GM12878 (cell line): ENCODE measurements around the gene ZNF710.

Source experiments
- JUNB ChIP-seq: IDR thresholded peaks from 2 replicates; pipeline ENCODE4 v1.6.1; 2016; ENCODE audit warnings: antibody characterized with exemption, mild to moderate bottlenecking
- KDM1A ChIP-seq: fragments of 200-600 bp; sonication (generic); IDR thresholded peaks from 2 replicates; pipeline ENCODE4 v1.6.1; 2016; ENCODE audit warnings: borderline replicate concordance
- POLR2A ChIP-seq: IDR thresholded peaks from 2 replicates; pipeline ENCODE4 v1.6.1; 2011; ENCODE audit warnings: low read depth, mild to moderate bottlenecking, low read length
- TAF1 ChIP-seq: IDR thresholded peaks from 2 replicates; pipeline ENCODE4 v1.6.1; 2011; ENCODE audit warnings: mild to moderate bottlenecking, low read depth, low read length, borderline replicate concordance
- TF ChIP-seq, protein P1 (sequence below), 3 experiments: IDR thresholded peaks in 2 of 3; conservative IDR thresholded peaks in 1 of 3; 2 replicates each; pipeline ENCODE4 v1.5.1; 2011; ENCODE audit warnings: low read depth in 3 of 3, low read length in 3 of 3, mild to moderate bottlenecking in 3 of 3, control low read depth in 2 of 3, moderate library complexity in 2 of 3, inconsistent platforms in 1 of 3, mixed read lengths in 1 of 3; ENCODE audit not compliant: control insufficient read depth in 2 of 3, insufficient read depth in 1 of 3; ENCODE audit errors: extremely low read depth in 1 of 3

DNA sequence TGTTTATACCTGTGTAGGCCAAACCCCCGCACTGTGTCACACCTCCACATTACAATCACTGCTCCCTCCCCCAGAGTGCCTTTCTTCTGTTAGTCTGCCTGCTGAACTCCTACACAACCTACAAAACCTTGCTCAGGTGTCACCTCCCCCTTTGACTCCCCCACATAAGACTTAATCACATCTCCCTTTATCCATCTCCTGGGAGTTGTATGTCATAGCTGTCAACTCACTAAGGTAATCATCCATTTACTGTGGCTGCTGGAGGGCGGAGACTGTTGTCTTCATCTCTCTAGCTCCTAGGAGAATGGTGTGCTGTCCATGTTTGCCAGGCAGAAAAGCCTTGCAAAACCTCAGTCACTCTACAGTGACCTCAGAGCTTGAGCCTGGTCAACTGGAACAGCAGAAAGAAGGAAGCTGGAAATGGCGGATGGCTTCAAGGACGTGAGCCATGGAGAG, 43.8 kb downstream of the ZNF710 start:
- TF ChIP-seq, protein P1, sequence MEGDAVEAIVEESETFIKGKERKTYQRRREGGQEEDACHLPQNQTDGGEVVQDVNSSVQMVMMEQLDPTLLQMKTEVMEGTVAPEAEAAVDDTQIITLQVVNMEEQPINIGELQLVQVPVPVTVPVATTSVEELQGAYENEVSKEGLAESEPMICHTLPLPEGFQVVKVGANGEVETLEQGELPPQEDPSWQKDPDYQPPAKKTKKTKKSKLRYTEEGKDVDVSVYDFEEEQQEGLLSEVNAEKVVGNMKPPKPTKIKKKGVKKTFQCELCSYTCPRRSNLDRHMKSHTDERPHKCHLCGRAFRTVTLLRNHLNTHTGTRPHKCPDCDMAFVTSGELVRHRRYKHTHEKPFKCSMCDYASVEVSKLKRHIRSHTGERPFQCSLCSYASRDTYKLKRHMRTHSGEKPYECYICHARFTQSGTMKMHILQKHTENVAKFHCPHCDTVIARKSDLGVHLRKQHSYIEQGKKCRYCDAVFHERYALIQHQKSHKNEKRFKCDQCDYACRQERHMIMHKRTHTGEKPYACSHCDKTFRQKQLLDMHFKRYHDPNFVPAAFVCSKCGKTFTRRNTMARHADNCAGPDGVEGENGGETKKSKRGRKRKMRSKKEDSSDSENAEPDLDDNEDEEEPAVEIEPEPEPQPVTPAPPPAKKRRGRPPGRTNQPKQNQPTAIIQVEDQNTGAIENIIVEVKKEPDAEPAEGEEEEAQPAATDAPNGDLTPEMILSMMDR (IDR thresholded peaks at IDR 0.05 in 2 of 3, conservative IDR thresholded peaks at IDR 0.05 in 1 of 3; ENCODE audit: control insufficient read depth in 2 of 3, extremely low read depth in 1 of 3, insufficient read depth in 1 of 3, low read depth in 3 of 3, low read length in 3 of 3) = no peak
- TF ChIP-seq KDM1A (no peak), JUNB (no peak), POLR2A (0 out of 2 replicates have a peak, but pooled peaks have one; percentile 11), TAF1 (no peak)
